H1 (cell line): Measurements from ENCODE around the gene CLN6. TPM values are rescaled to one million over a fixed set of nuclear protein-coding genes. Genes with fewer than 3 reads are reported as not detected.

Experiments used
- CHD7 ChIP-seq: fragments of 300-600 bp; sonication (generic); IDR thresholded peaks from 2 replicates; pipeline ENCODE4 v1.7.1; 2012; ENCODE audit warnings: low read length, moderate library complexity, mild to moderate bottlenecking, inconsistent platforms; ENCODE audit not compliant: insufficient replicate concordance
- FOSL1 ChIP-seq: IDR thresholded peaks from 2 replicates; pipeline ENCODE4 v1.6.1; 2011; ENCODE audit warnings: mild to moderate bottlenecking, low read depth, low read length, moderate library complexity; ENCODE audit not compliant: insufficient read depth
- POLR2AphosphoS5 ChIP-seq: IDR thresholded peaks from 2 replicates; pipeline ENCODE4 v1.6.1; 2011; ENCODE audit warnings: low read depth, low read length
- RAD21 ChIP-seq, 2 experiments: IDR thresholded peaks in 1 of 2; conservative IDR thresholded peaks in 1 of 2; 2 replicates each; pipeline ENCODE4 v1.6.1; 2011; ENCODE audit warnings: low read depth in 2 of 2, low read length in 2 of 2, improper control_type of control experiment in 1 of 2, inconsistent platforms in 1 of 2, mild to moderate bottlenecking in 1 of 2, moderate library complexity in 1 of 2
- RXRA ChIP-seq: IDR thresholded peaks from 2 replicates; pipeline ENCODE4 v1.6.1; 2011; ENCODE audit warnings: low read depth, mild to moderate bottlenecking, low read length, moderate library complexity; ENCODE audit not compliant: insufficient read depth
- SIRT6 ChIP-seq: IDR thresholded peaks from one replicate; pipeline ENCODE4 v1.7.1; 2012; ENCODE audit warnings: low read length, inconsistent platforms
- YY1 ChIP-seq: IDR thresholded peaks from 2 replicates; pipeline ENCODE4 v1.6.1; 2011; ENCODE audit warnings: low read depth, mild to moderate bottlenecking, low read length
- ZNF274 ChIP-seq: IDR thresholded peaks from 2 replicates; pipeline ENCODE4 v1.7.0; 2012; ENCODE audit warnings: low read length, borderline replicate concordance; ENCODE audit errors: extremely low read depth
- polyA plus RNA-seq, 7 experiments: library from polyadenylated mRNA; depleted of rRNA in 3 of 7; stranded (reverse) in 5 of 7; unstranded in 2 of 7; fragments of >200 nt in 5 of 7; fragments of 200-250 nt in 2 of 7; gene quantifications; 1 replicate in 5 of 7; 2 replicates in 1 of 7; 4 replicates in 1 of 7; pipeline versions ENCODE4 v1.2.1 to v1.2.3, GENCODE V29; 2011 to 2013; ENCODE audit warnings: missing spikeins in 2 of 7, mixed read lengths in 2 of 7
- total RNA-seq: library from RNA; stranded (reverse); fragmentation: NEBNext Ultra II Directional; extraction: Animal tissue kit (Norgen Biotek cat#: 25700); gene quantifications from 2 replicates; pipeline ENCODE4 v1.2.1, GENCODE V29; 2021
- TF ChIP-seq, protein P1 (sequence below): IDR thresholded peaks from 2 replicates; pipeline ENCODE4 v1.6.1; 2011; ENCODE audit warnings: low read length, improper control_type of control experiment

CLN6 gene
- total and polyA plus RNA-seq, 2 of the 8 experiments (the other 6 are each of a cell fraction or from before 2014, with no cell fraction given) = 60.0 to 137 TPM

DNA sequence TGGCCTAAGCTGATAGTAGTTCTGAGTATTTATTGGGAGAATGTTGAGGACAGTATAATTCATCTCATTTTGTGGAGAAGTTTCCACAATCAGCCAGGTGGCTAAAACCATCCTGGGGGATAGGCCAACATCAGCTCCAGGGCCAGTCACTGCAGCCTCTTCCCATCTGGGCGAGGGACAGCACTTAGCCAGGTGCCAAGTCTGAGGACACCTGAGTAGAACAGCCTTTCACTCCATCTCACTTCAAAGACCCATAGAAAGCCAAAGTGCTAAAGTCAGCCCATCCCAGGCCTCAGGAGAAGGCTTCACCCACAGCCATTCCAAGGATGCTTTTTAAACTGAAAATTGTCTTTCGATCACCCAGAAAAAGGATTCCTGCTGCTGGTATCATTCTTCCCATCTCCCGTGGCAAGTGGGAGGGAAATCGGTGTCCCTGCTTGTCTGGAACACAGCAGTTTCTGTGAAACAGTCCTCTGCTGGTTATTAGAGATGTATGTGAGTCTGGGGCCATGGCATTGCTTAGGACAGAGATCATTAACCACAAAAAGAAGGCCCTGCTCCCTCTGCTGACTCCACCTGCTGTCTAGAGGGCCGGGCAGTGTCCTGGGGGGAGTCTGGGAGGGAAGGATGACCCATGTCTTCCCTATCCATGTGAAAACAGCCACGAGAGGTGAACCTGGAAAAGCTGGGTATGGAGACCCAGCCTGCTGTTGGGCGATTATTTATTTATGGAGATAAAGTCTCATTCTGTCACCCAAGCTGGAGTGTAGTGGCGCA lies 34.0 kb downstream of the CLN6 start (continued):
- TF ChIP-seq CHD7 = no peak
- no peak for TF ChIP-seq RAD21 (IDR thresholded peaks at IDR 0.05 in 1 of 2, conservative IDR thresholded peaks at IDR 0.05 in 1 of 2; ENCODE audit: low read depth in 2 of 2, low read length in 2 of 2)
- no peak for TF ChIP-seq ZNF274
- TF ChIP-seq SIRT6 = no peak
- no peak for TF ChIP-seq FOSL1
- no peak for TF ChIP-seq YY1
- TF ChIP-seq RXRA = no peak
- TF ChIP-seq, protein P1, sequence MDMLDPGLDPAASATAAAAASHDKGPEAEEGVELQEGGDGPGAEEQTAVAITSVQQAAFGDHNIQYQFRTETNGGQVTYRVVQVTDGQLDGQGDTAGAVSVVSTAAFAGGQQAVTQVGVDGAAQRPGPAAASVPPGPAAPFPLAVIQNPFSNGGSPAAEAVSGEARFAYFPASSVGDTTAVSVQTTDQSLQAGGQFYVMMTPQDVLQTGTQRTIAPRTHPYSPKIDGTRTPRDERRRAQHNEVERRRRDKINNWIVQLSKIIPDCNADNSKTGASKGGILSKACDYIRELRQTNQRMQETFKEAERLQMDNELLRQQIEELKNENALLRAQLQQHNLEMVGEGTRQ = no peak
- no peak for TF ChIP-seq POLR2AphosphoS5
